ENCODE measurements around the gene MAGI1. TPM values are rescaled to one million over a fixed set of nuclear protein-coding genes. Genes with fewer than 3 reads are reported as not detected.

MAGI1 gene
- total RNA-seq, 1 donor from 2014 or later: 47.1 TPM

DNA sequence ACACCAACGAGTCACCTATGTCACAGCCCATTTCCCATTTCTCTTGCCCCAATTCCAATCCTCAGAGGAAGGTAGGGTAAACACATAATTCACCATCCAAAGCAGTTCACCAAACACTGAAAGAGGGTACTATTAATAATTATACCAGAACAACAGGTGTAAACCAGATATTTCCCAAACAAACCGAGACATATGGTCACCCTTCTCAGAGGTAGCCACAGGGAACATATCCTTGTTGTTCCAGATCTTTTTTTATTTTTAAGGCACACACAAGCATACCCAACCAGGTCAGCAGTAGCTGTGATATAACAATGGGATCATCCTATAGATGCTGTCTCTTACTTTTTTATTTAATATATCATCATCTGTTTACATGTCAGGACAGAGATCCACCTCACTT lies 24.7 kb downstream of the MAGI1 start:
- no peak overlapping the region for H3K4me3 ChIP-seq
- intact Hi-C loops (cut with DNase I): no loop called here
- no peak for DNase-seq (ENCODE audit: extremely low spot score in 2 of 2)
- H3K27me3 ChIP-seq: no peaks in the 10 kb centered on the region
- peaks cover 18% of the 10 kb centered on the region for H3K4me1 ChIP-seq
- H3K9me3 ChIP-seq: no peaks in the 10 kb centered on the region
- TF ChIP-seq POLR2A (IDR thresholded peaks at IDR 0.05) (no peak), POLR2AphosphoS5 (IDR thresholded peaks at IDR 0.05; ENCODE audit: insufficient read depth in 1 of 2, low read depth in 1 of 2) (no peak)
- TF ChIP-seq, protein P1, sequence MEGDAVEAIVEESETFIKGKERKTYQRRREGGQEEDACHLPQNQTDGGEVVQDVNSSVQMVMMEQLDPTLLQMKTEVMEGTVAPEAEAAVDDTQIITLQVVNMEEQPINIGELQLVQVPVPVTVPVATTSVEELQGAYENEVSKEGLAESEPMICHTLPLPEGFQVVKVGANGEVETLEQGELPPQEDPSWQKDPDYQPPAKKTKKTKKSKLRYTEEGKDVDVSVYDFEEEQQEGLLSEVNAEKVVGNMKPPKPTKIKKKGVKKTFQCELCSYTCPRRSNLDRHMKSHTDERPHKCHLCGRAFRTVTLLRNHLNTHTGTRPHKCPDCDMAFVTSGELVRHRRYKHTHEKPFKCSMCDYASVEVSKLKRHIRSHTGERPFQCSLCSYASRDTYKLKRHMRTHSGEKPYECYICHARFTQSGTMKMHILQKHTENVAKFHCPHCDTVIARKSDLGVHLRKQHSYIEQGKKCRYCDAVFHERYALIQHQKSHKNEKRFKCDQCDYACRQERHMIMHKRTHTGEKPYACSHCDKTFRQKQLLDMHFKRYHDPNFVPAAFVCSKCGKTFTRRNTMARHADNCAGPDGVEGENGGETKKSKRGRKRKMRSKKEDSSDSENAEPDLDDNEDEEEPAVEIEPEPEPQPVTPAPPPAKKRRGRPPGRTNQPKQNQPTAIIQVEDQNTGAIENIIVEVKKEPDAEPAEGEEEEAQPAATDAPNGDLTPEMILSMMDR (IDR thresholded peaks at IDR 0.05): no peak
- no peaks in the 10 kb centered on the region for H3K36me3 ChIP-seq
- H3K27ac ChIP-seq: no peak overlapping the region

DNA sequence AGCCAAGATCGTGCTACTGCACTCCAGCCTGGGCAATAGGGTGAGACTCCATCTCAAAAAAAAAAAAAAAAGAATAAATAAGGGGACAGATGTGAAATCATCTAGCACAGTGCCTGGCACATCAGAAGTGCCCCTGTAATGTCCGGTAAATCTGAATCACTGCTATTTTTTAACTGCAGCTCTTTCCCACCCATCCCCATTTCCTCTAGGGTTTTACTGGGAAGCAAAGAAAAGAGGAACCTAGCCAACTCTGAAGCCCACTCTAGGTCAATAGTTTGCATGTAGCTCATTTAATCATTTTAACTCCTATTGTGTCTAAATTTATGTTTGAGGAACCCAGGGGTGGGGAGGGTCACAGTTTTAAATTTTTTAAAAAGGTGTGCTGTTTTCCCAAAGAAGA lies 26.0 kb downstream of the MAGI1 start:
- no peak for DNase-seq (ENCODE audit: extremely low spot score in 2 of 2)
- Histone ChIP-seq H3K36me3 (no peaks in the 10 kb centered on the region), H3K27ac (no peak overlapping the region), H3K9me3 (no peaks in the 10 kb centered on the region), H3K4me1 (peaks cover 6% of the 10 kb centered on the region), H3K27me3 (no peaks in the 10 kb centered on the region), H3K4me3 (no peak overlapping the region)
- no peak for TF ChIP-seq POLR2A (IDR thresholded peaks at IDR 0.05)
- no peak for TF ChIP-seq POLR2AphosphoS5 (IDR thresholded peaks at IDR 0.05; ENCODE audit: insufficient read depth in 1 of 2, low read depth in 1 of 2)
- TF ChIP-seq, protein P1 (IDR thresholded peaks at IDR 0.05): no peak
- intact Hi-C loops (cut with DNase I): no loop called here

DNA sequence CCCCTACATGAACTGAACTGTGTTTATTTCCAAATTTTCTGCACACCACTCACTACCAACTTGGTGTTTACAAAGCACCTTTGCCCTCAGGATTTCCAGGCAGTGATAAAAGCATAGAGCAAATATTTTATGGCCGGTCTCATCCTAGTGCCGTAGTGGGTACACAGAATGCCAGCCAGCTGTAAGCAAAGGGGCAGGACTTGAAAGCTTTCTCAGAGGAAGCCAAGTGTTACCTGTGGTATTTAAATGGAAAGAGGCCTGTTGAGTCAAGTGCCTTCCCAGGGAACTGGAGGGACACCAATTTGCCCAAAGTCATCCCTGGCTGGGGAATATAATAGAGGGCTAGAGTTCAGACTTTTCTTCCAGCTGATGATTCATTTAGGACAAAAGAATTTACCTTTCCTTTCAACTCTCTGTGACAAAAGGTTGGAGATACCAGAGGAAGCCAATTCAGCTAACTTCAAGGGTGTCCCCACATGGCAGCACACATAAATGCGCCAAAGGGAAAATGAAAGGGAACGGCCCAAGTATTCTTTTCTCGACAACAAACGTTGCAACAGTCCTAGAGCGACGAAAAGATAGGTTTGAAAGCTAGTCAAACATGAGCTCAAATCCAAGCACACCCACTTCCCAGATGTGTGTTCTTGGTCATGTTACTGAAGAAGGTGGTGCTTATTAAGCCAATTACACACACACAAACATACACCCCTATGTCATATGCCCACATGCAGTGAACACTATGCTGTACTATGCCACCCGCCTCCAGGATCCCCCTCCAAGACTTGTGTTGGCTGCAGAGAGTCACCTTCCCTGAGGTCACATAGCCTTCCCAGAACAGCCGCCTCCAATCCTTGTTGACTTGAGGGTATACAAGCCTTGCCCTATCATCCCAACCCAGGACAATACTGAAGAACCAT lies 27.7 kb downstream of the MAGI1 start:
- peaks cover 6% of the 10 kb centered on the region for H3K4me1 ChIP-seq
- TF ChIP-seq, protein P1 (IDR thresholded peaks at IDR 0.05): no peak
- peak in 1 of 2 donors; percentile 73 for TF ChIP-seq POLR2AphosphoS5 (IDR thresholded peaks at IDR 0.05; ENCODE audit: insufficient read depth in 1 of 2, low read depth in 1 of 2)

DNA sequence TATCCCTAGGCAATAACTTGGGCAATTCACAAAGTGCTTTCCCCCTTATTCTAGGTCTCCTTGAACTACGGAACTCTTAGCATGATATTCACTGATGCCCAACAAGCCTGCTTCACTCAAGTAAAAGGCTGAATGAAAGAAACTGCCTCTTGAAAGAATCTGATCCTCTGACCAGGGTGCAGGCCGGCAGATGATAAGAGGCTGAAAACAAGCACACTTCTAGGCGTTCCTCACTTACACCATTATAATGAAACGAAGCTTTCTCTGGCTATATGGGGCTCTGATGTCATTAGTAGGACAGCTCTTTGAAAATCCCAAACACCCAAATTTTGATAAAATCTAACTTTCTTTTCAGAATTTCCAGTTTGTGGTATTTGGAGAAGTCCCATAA lies 28.4 kb downstream of the MAGI1 start:
- no peaks in the 10 kb centered on the region for H3K27me3 ChIP-seq
- no peaks in the 10 kb centered on the region for H3K9me3 ChIP-seq
- no peak for DNase-seq (ENCODE audit: extremely low spot score in 2 of 2)
- no peak overlapping the region for H3K27ac ChIP-seq
- intact Hi-C loops (cut with DNase I): no loop called here
- no peaks in the 10 kb centered on the region for H3K36me3 ChIP-seq
- TF ChIP-seq, protein P1 (IDR thresholded peaks at IDR 0.05): no peak
- TF ChIP-seq POLR2AphosphoS5 (IDR thresholded peaks at IDR 0.05; ENCODE audit: insufficient read depth in 1 of 2, low read depth in 1 of 2): no peak
- peaks cover 6% of the 10 kb centered on the region for H3K4me1 ChIP-seq
- no peak overlapping the region for H3K4me3 ChIP-seq

More for the DNA sequence above, 27.7 kb downstream of the MAGI1 start:
- intact Hi-C loops (cut with DNase I): no loop called here
- Histone ChIP-seq H3K9me3 (no peaks in the 10 kb centered on the region), H3K27ac (peak overlapping the region; percentile 49), H3K27me3 (no peaks in the 10 kb centered on the region), H3K4me3 (no peak overlapping the region), H3K36me3 (no peaks in the 10 kb centered on the region)
- DNase-seq (ENCODE audit: extremely low spot score in 2 of 2): no peak

DNA sequence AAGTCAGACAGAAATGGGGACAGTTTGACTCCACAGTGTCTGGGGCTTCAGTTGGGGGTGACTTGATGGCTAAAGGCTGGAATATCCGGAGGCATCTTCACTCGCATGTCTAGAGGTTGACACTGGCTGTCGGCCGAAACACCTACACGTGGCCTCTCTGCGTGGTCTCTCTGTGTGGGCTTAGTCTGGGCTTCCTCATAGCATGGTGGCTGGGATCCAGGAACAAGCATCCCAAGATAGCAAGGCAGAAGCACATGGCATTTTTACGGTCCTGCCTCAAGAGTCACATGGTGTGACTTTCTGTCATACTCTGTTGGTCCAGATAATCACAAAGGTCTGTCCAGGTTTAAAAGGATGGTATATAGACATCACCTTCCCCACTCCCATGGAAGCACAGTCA lies 34.5 kb downstream of the MAGI1 start:
- intact Hi-C loops (cut with DNase I): no loop called here
- TF ChIP-seq POLR2A (IDR thresholded peaks at IDR 0.05) (no peak), POLR2AphosphoS5 (IDR thresholded peaks at IDR 0.05; ENCODE audit: insufficient read depth in 1 of 2, low read depth in 1 of 2) (no peak)
- TF ChIP-seq, protein P1 (IDR thresholded peaks at IDR 0.05): no peak
- H3K9me3 ChIP-seq: no peaks in the 10 kb centered on the region
- H3K27ac ChIP-seq: no peak overlapping the region
- no peaks in the 10 kb centered on the region for H3K4me1 ChIP-seq
- H3K4me3 ChIP-seq: no peak overlapping the region
- no peak for DNase-seq (ENCODE audit: extremely low spot score in 2 of 2)
- no peaks in the 10 kb centered on the region for H3K27me3 ChIP-seq
- no peaks in the 10 kb centered on the region for H3K36me3 ChIP-seq

Measured in vagina (tissue), 2 donors.